Measurements from ENCODE around the gene EFR3B.

DNA sequence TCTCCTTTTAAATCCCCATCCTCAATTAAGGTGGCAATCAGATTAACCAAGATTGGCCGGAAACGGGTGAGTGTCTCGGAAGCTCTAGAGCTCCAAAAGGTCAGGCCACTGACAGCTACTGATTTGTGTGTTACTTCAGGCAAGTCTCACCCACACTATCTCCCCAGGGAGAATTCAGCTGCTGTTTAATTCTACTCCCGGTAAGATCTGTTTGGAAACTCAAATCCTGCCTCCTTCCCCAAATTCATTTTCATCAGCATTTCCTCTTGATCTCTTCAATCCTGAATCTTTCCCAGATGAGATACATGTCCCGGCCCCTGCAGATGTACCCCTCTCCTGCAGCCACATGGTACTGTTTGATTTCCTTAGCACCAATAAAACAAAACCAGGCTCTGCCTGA lies 34.9 kb downstream of the EFR3B start:
- TF ChIP-seq EZH2phosphoT487 (IDR thresholded peaks at IDR 0.05; ENCODE audit: borderline replicate concordance, low read depth) = no peak
- TF ChIP-seq, protein P1, sequence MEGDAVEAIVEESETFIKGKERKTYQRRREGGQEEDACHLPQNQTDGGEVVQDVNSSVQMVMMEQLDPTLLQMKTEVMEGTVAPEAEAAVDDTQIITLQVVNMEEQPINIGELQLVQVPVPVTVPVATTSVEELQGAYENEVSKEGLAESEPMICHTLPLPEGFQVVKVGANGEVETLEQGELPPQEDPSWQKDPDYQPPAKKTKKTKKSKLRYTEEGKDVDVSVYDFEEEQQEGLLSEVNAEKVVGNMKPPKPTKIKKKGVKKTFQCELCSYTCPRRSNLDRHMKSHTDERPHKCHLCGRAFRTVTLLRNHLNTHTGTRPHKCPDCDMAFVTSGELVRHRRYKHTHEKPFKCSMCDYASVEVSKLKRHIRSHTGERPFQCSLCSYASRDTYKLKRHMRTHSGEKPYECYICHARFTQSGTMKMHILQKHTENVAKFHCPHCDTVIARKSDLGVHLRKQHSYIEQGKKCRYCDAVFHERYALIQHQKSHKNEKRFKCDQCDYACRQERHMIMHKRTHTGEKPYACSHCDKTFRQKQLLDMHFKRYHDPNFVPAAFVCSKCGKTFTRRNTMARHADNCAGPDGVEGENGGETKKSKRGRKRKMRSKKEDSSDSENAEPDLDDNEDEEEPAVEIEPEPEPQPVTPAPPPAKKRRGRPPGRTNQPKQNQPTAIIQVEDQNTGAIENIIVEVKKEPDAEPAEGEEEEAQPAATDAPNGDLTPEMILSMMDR (IDR thresholded peaks at IDR 0.05) = no peak
- TF ChIP-seq, protein P2, sequence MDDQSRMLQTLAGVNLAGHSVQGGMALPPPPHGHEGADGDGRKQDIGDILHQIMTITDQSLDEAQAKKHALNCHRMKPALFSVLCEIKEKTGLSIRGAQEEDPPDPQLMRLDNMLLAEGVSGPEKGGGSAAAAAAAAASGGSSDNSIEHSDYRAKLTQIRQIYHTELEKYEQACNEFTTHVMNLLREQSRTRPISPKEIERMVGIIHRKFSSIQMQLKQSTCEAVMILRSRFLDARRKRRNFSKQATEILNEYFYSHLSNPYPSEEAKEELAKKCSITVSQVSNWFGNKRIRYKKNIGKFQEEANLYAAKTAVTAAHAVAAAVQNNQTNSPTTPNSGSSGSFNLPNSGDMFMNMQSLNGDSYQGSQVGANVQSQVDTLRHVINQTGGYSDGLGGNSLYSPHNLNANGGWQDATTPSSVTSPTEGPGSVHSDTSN (IDR thresholded peaks at IDR 0.05) = no peak
- TF ChIP-seq, protein P3, sequence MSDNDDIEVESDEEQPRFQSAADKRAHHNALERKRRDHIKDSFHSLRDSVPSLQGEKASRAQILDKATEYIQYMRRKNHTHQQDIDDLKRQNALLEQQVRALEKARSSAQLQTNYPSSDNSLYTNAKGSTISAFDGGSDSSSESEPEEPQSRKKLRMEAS (IDR thresholded peaks at IDR 0.05; ENCODE audit: low read depth) = no peak
- TF ChIP-seq SMC3 (IDR thresholded peaks at IDR 0.05; ENCODE audit: low read depth, low read length) = no peak
- TF ChIP-seq, protein P4, sequence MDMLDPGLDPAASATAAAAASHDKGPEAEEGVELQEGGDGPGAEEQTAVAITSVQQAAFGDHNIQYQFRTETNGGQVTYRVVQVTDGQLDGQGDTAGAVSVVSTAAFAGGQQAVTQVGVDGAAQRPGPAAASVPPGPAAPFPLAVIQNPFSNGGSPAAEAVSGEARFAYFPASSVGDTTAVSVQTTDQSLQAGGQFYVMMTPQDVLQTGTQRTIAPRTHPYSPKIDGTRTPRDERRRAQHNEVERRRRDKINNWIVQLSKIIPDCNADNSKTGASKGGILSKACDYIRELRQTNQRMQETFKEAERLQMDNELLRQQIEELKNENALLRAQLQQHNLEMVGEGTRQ (IDR thresholded peaks at IDR 0.05; ENCODE audit: borderline replicate concordance, low read depth, low read length) = no peak
- TF ChIP-seq RAD21 (IDR thresholded peaks at IDR 0.05; ENCODE audit: low read length) = no peak

Measured in SK-N-SH (cell line).